SK-MEL-5 (cell line): Measurements from ENCODE around the gene SIPA1. TPM values are rescaled to one million over a fixed set of nuclear protein-coding genes. Genes with fewer than 3 reads are reported as not detected.
"Not testable (repeated sequence)": the region's sequence is repeated elsewhere in the genome, so short reads cannot be mapped to it uniquely, and the experiment has no call there.

Source experiments
- DNase-seq: peaks from one replicate; pipeline ENCODE4 v3.0.0-alpha.2; 2016; ENCODE audit warnings: low read depth, low spot score
- in situ Hi-C: cut with HindIII; loops from 2 replicates; pipeline ENCODE4 v1.10.0; 2016; ENCODE audit warnings: low sequenced_read_pairs, high pct_unique_total_duplicates, low pct_unique_long_range_greater_than_20kb
- total RNA-seq: library from RNA; depleted of rRNA; stranded (reverse); fragments of >200 nt; shearing (Covaris generic); gene quantifications from 2 replicates; pipeline ENCODE4 v1.2.3, GENCODE V29; 2014

The SIPA1 gene
- total RNA-seq, 1 experiment from 2014 or later: 13.7 TPM

DNA sequence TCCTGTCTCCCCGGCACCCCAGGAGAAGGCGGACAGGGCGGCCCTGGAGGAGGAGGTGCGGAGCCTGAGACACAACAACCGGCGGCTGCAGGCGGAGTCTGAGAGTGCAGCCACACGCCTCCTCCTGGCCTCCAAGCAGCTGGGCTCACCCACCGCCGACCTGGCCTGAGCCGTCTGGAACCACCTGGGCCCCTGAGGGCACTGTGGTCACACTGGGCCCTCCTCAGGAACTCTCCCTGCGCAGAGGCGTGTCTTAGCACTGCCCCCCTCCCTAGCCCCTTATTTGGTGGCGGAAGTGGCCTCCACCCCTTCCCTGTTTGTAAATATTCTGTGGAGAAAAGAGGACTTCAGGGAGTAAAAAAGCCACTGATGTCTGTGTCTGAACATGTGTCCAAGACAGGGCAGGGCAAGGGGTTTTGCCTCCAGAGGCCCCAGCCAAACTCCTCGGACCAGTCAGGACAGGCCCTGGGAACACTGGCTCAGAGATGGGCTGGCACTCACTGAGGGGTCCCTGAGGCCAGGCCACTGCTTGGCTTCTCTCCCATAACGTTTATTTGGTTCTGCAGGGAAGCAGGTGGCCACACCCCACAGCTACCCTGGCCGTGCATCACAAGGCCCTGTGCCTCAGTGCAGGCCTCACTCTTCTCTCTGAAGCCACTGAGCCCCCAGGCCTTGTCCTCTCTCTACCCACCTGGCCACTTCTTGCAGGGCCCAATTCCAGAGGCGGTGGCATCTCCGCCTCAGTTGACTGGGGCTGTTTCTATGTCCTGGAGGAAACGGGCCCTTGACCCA is 12.8 kb downstream of the SIPA1 start:
- in situ Hi-C loops: no loop called here
- no peak for DNase-seq

DNA sequence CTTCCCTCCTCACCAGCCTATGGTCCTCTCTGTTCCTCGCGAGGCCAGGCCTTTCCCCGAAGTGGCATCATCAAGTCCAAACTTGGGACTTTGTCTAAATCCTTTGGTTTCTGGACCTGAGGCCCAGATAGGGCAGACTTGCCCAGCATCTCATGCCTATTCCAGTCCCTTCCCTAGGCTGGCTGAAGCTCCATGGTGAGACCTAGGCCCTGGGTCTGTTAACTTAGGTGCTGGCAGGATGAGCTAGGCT is 13.4 kb downstream of the SIPA1 start:
- DNase-seq: no peak
- in situ Hi-C loops: no loop called here

DNA sequence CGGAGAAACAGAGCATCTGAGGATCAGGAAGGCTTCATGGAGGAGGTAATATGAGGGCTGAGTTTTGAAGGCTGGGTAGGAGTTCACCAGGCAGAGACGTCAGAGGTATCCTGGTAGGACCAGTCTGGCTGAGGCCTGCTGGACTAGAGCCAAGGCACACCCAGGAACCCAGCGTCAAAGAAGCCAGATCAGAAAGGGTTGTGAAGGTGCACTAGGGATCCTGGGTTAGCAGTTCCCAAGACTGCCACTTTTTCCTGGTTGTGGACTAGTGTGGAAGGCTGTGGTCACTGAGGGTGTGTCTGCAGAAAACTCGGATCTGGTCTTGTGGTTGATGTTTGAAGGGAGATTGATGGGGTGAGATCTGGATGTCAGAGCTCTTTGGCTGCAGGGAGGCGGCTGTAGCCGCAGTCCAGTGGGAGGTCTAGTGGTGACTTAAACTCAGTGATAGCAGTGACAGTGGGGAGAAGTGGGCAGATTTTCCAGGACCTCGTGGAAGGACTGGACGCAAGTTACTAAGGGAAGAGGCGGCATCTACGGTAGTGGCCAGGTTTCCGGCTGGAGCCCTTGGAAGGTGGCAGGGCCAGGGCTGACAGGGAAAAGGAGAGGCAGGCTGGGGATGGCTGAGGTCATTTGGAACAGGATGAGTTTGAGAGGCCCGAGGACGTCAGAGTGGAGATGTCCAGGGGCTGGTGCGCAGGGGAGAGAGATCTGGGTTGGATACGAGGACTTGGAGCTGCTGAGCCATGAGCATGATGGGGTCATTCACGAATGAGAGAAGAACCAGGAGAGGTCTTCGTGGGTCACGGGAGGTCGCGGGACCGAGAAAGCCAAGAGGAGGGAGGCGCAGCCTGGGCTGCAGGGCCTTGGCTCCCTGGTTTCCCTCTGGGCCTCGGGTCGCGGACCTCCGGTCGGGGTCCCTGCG is 13.9 kb downstream of the SIPA1 start:
- DNase-seq: no peak
- in situ Hi-C loops: no loop called here

GRCh38 chr11:65652511-65653228 is 14.8 kb downstream of the SIPA1 start:
- in situ Hi-C loops: no loop called here
- peak; percentile 87 for DNase-seq

GRCh38 chr11:65653229-65654225 is 15.6 kb downstream of the SIPA1 start:
- no peak for DNase-seq
- in situ Hi-C loops: no loop called here

DNA sequence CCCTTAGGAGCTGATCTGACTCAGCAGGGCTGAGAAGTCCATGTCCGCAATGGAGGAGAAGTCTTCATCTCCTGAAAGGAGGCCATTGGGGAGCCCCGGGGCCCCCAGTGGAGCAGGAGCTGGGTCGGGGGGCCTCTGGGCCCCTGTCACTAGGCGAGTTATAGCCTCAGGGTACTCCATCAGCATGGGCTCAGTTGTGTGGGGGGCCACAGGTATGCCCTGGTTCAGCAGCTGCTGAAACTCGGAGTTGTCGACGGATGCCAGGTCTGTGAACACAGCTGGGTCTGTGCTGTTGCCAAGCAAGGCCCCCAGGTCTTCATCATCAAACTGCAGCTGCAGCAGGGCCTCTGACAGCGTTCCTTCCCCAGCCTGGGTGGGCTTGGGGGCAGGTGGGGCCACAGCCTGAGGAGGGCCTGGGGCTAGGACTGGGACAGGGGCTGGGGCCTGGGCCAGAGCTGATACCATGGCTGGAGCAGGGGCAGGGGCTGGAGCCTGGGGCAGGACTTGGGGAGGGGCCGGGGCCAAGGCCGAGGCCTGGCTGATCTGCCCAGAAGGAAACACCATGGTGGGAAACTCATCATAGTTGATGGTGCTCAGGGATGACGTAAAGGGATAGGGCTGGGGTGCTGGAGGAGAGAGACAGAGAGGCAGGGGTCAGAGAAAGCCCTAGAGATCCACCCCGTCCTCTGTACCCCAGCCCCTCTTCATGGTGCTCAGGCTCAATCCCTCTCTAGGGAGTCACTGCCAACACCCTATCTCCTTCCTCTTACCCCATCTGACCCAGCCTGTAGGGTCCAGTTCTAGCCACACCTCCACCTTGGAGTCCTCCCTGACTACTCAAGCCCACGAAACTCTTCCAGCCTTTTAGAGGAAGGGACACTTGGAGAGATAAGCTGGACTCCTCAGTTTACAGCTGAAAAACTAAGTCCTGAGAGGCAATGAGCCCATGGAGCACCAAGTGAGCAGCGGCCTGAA is 16.8 kb downstream of the SIPA1 start:
- in situ Hi-C loops: no loop called here
- DNase-seq: no peak

DNA sequence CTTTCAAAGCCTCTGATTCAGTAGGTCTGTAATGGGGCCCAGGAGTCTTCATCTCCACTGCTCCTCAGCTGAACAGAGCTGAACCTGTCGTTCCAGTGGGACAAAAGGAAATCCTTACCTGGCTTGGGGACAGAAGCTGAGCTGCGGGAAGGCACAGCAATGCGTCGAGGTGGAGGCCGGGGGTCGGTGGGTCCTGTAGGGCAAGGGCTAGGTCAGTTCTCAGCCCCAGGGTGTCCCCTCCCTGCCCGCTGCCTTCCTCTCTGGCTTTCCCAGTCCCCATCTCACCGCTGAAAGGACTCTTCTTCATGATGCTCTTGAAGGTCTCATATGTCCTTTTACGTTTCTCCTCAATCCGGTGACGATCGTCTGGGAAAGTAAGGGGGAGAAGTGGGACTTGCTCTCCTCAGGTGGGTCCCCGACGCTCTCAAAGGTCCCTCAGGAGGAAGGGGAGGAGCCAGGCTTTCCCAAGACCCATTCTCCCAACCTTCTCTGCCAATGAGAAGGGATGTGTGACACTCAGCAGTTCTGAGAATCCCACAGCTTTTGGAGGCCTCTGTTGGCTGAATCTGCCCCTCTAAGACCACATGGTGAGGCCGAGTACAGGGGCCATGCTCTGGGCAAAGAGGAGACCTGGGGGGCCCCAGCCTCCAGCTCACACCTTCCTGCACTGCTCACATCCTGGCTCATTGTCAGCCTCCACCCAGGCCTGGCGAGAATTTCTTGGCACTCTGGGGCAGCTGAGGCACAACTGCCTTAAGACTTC is 17.9 kb downstream of the SIPA1 start:
- no peak for DNase-seq
- in situ Hi-C loops: no loop called here

- DNase-seq: no peak
- in situ Hi-C loops: no loop called here
Measured at GRCh38 chr11:65657426-65657825, 19.5 kb downstream of the SIPA1 start.

- DNase-seq: no peak
- in situ Hi-C loops: no loop called here
Measured at GRCh38 chr11:65658174-65659021, 20.5 kb downstream of the SIPA1 start.

DNA sequence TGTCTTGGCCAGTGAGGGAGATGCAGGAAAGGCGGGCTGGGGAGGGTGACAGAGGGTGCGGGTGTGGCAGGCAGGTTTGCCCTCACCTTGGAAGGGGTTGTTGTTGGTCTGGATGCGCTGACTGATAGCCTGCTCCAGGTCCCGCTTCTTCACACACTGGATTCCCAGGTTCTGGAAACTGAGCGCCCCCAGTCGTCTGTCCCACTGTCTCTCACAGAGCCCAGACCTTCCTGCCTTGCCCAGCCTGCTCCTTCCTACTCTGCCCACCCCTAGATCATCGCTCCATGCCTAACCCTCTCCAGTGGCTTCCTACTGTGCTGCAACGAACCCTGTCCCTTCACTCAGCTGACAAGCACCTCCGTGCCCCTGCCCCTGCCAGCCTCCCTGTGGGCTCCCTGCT is 22.1 kb downstream of the SIPA1 start:
- no peak for DNase-seq
- in situ Hi-C loops: no loop called here

GRCh38 chr11:65660908-65661307 is 23.0 kb downstream of the SIPA1 start:
- in situ Hi-C loops, DNase-seq: not testable (repeated sequence)

DNA sequence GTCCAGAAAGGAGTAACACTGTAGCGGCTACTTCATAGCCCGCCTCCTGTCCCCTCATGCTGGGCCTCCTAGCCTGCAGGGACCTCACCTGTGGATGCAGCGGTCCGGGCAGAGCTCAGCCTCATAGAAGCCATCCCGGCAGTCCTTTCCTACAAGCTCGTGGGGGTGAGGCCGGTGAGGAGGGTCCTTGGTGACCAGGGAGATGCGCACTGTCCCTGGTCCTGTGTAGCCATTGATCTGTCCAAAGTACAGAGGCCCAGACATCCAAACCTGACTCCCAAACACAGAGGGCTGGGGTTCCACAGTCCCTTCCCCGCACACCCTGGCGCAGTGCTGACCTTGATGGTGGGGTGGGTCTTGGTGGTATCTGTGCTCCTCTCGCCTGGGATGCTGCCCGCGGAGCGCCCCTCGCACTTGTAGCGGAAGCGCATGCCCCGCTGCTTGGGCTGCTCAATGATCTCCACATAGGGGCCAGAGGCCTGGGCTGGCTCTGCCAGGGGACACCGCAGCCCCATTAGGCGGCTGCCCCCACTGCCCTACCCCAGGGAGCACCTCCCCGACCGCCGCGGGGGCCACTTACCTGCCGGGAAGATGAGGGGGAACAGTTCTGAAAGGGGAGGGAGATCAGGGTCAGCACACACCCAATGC is 23.8 kb downstream of the SIPA1 start:
- no peak for DNase-seq
- in situ Hi-C loops: no loop called here

GRCh38 chr11:65662247-65662798 is 24.4 kb downstream of the SIPA1 start:
- in situ Hi-C loops: no loop called here
- DNase-seq: no peak
